ENCODE results near the gene FOSL1. TPM values are rescaled to one million over a fixed set of nuclear protein-coding genes. Genes with fewer than 3 reads are reported as not detected.

Gene FOSL1
- total RNA-seq, 1 donor from 2014 or later, result 0.47 TPM

DNA sequence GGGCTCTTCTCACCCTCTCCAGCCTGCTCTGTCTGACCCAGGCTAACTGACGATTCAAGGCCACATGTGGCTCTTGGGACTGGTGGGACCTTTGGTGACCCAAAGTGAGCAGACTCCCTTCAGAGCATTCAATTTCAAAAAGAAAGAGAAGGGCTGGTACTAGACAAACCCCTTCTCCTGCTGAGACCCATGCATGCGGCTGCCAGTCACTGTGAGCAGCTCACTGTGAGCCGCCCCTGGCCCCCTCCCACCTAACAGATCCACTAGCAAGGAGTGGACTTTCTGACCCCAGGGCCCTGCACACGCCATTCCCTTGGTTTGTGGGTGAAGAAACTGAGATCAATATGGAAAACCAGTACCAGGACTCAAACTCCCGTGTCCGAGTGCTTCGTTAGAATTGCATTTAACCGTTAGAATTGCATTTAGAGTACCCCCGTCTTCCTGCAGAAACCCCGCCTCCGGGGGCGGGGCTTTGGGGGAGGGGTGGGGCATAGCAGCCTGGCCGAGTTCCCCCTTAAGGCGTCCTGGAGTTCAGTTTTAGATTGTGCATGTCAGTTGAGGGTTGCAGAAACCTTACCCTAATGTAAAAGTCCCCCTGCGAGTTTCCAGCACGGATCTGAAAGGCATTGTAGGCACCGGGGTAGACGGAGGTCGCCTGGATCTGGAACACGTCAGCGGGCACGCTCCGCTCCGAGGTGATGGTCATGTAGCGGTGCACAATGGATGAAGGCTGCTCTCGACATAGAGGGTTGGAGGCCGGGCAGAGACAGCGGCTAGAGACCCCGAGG is 32.7 kb downstream of the FOSL1 start:
- TF ChIP-seq, protein P1, sequence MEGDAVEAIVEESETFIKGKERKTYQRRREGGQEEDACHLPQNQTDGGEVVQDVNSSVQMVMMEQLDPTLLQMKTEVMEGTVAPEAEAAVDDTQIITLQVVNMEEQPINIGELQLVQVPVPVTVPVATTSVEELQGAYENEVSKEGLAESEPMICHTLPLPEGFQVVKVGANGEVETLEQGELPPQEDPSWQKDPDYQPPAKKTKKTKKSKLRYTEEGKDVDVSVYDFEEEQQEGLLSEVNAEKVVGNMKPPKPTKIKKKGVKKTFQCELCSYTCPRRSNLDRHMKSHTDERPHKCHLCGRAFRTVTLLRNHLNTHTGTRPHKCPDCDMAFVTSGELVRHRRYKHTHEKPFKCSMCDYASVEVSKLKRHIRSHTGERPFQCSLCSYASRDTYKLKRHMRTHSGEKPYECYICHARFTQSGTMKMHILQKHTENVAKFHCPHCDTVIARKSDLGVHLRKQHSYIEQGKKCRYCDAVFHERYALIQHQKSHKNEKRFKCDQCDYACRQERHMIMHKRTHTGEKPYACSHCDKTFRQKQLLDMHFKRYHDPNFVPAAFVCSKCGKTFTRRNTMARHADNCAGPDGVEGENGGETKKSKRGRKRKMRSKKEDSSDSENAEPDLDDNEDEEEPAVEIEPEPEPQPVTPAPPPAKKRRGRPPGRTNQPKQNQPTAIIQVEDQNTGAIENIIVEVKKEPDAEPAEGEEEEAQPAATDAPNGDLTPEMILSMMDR (IDR thresholded peaks at IDR 0.05; ENCODE audit: borderline replicate concordance), result no peak
- no peak overlapping the region for H3K4me3 ChIP-seq
- no peak overlapping the region for H3K27ac ChIP-seq (replicated peaks)
- intact Hi-C loops (cut with micrococcal nuclease), result no loop called here
- peaks cover 69% of the 10 kb centered on the region for H3K36me3 ChIP-seq
- no peaks in the 10 kb centered on the region for H3K27me3 ChIP-seq (ENCODE audit: low read depth)
- H3K4me1 ChIP-seq, result peaks cover 58% of the 10 kb centered on the region
- no peaks in the 10 kb centered on the region for H3K9me3 ChIP-seq (replicated peaks)
- peak; percentile 23 for DNase-seq

DNA sequence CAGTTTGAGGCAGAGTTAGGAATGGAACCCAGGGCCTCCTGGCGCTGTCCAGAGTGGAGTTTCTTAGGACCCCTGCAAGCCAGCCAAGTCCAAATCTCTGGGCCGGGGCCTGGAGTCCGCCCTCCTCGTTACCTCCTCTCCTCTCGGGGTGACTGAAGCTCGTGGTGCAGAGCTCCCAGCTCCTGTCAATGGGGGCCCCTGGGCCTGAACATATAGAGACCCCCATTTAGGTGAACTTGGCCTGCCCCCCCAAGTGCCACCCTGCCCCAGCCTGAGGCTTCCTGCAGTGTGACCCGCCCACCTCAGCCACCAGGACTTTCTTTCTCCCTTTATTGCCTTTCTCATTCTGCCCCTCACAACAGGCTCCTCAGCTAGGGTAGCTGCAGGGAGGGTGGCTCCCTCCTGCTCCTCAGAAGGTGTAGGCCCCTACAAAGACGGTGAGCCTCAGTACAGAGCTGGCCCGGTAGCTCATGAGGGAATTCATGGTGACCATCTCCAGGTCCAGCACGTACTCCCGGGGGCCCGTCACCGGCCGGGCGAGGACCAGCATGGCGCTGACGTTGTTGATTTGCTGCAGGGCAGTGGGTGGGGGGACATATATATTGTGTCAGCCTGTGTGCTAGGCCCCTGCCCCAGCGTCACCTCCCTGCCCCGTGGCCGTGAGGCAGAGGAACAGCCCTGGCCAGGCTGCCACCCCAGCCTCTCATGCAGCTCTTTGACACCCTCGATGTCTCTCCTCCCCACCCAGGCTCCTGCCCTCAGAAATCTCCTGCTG is 33.5 kb downstream of the FOSL1 start:
- no peaks in the 10 kb centered on the region for H3K27me3 ChIP-seq (ENCODE audit: low read depth)
- H3K27ac ChIP-seq (replicated peaks), result no peak overlapping the region
- TF ChIP-seq, protein P1 (IDR thresholded peaks at IDR 0.05; ENCODE audit: borderline replicate concordance), result no peak
- no peak overlapping the region for H3K4me3 ChIP-seq
- peak; percentile 9 for DNase-seq
- peaks cover 59% of the 10 kb centered on the region for H3K4me1 ChIP-seq
- peaks cover 77% of the 10 kb centered on the region for H3K36me3 ChIP-seq
- intact Hi-C loops (cut with micrococcal nuclease), result no loop called here
- no peaks in the 10 kb centered on the region for H3K9me3 ChIP-seq (replicated peaks)

GRCh38 chr11:65865550-65866172 is 34.5 kb downstream of the FOSL1 start:
- peak; percentile 13 for DNase-seq
- TF ChIP-seq, protein P1 (IDR thresholded peaks at IDR 0.05; ENCODE audit: borderline replicate concordance), result no peak
- Histone ChIP-seq H3K27me3 (ENCODE audit: low read depth) (no peaks in the 10 kb centered on the region), H3K4me1 (peaks cover 59% of the 10 kb centered on the region), H3K27ac (replicated peaks) (no peak overlapping the region), H3K4me3 (no peak overlapping the region), H3K36me3 (peaks cover 81% of the 10 kb centered on the region), H3K9me3 (replicated peaks) (no peaks in the 10 kb centered on the region)
- intact Hi-C loops (cut with micrococcal nuclease), result no loop called here

DNA sequence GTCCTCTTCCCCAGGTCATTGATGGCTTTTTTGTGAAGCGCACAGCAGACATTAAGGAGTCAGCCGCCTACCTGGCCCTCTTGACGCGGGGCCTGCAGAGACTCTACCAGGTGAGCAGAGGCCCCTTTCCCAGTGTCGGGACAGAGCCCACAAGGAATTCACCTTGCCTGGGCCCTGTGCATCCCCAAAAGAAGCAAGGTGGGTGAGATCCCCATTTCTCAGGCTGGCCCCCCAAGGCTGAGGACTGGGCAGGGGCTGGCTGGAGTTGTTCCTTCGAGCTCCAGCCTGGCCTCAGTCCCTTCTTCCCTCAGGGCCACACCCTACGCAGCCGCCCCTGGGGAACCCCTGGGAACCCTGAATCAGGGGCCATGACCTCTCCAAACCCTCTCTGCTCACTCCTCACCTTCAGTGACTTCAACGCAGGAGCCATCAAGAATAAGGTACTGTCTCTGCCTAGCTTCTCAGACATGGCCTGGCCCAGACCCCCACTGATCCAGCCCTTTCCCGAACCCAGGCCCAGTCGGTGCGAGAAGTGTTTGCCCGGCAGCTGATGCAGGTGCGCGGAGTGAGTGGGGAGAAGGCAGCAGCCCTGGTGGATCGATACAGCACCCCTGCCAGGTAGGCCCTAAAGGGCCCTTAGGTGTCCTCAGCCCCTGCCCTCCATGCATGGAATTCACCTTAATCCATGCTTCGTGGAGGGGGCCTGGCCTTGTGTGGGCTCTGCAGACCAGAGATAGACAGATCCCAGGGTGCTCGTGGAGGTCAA is 35.3 kb downstream of the FOSL1 start:
- Histone ChIP-seq H3K36me3 (peaks cover 80% of the 10 kb centered on the region), H3K9me3 (replicated peaks) (no peaks in the 10 kb centered on the region), H3K4me3 (no peak overlapping the region), H3K27me3 (ENCODE audit: low read depth) (no peaks in the 10 kb centered on the region), H3K27ac (replicated peaks) (no peak overlapping the region), H3K4me1 (peaks cover 57% of the 10 kb centered on the region)
- DNase-seq, result peak; percentile 7
- intact Hi-C loops (cut with micrococcal nuclease), result no loop called here
- TF ChIP-seq, protein P1 (IDR thresholded peaks at IDR 0.05; ENCODE audit: borderline replicate concordance), result no peak
